GM12878 (cell line): Measurements from ENCODE around the gene ZMYND11. TPM values are rescaled to one million over a fixed set of nuclear protein-coding genes. Genes with fewer than 3 reads are reported as not detected.

Source experiments
- BACH1 ChIP-seq: fragments of 450-650 bp; IDR thresholded peaks from 2 replicates; pipeline ENCODE4 v1.6.1; 2017; ENCODE audit warnings: mild to moderate bottlenecking, borderline replicate concordance
- BHLHE40 ChIP-seq, 2 experiments: fragments of 450-650 bp in 1 of 2; IDR thresholded peaks; 2 replicates each; pipeline ENCODE4 v1.6.1; 2011 to 2017; ENCODE audit warnings: low read depth in 2 of 2, borderline replicate concordance in 1 of 2, improper control_type of control experiment in 1 of 2, low read length in 1 of 2, mild to moderate bottlenecking in 1 of 2
- CEBPZ ChIP-seq: fragments of 150-350 bp; IDR thresholded peaks from 2 replicates; pipeline ENCODE4 v1.6.1; 2016; ENCODE audit warnings: low read depth, low read length
- HCFC1 ChIP-seq: fragments of 150-350 bp; IDR thresholded peaks from 2 replicates; pipeline ENCODE4 v1.6.1; 2014; ENCODE audit warnings: low read length
- HDAC6 ChIP-seq: fragments of 200-600 bp; sonication (generic); IDR thresholded peaks from one replicate; pipeline ENCODE4 v1.8.0; 2017; ENCODE audit warnings: antibody characterized with exemption; ENCODE audit not compliant: unreplicated experiment
- IKZF1 ChIP-seq: fragments of 450-650 bp; conservative IDR thresholded peaks from 2 replicates; pipeline ENCODE4 v1.6.1; 2017; ENCODE audit warnings: antibody characterized with exemption, mild to moderate bottlenecking
- NR2C2 ChIP-seq: IDR thresholded peaks from 2 replicates; pipeline ENCODE4 v1.6.1; 2011; ENCODE audit warnings: borderline replicate concordance, low read depth; ENCODE audit not compliant: control insufficient read depth, insufficient read length
- PAX5 ChIP-seq: IDR thresholded peaks from 2 replicates; pipeline ENCODE4 v1.6.1; 2011; ENCODE audit warnings: low read depth, low read length, borderline replicate concordance
- RBBP5 ChIP-seq: fragments of 200-600 bp; sonication (generic); conservative IDR thresholded peaks from 2 replicates; pipeline ENCODE4 v1.6.1; 2016
- RUNX3 ChIP-seq: IDR thresholded peaks from 2 replicates; pipeline ENCODE4 v1.6.1; 2012; ENCODE audit warnings: low read length, inconsistent platforms
- ZBTB33 ChIP-seq: fragments of 450-650 bp; IDR thresholded peaks from 2 replicates; pipeline ENCODE4 v1.6.1; 2017; ENCODE audit warnings: mild to moderate bottlenecking
- polyA plus RNA-seq, 11 experiments: library from polyadenylated mRNA; depleted of rRNA in 4 of 11; unstranded in 6 of 11; stranded (reverse) in 5 of 11; fragments of >200 nt; fragmentation: Nextera tagmentation in 4 of 11; fragmentation: Illumina TruSeq in 1 of 11; extraction: Ambion mirVana in 4 of 11; extraction: Trizol in 1 of 11; gene quantifications; 1 replicate in 1 of 11; 2 replicates in 10 of 11; pipeline versions ENCODE4 v1.2.1 to v1.2.3, GENCODE V29; 2011 to 2016; ENCODE audit warnings: inconsistent platforms in 2 of 11, missing spikeins in 2 of 11, low read depth in 1 of 11
- total RNA-seq, 4 experiments: library from RNA; depleted of rRNA in 3 of 4; stranded (reverse); fragments of >200 nt in 3 of 4; fragmentation: Illumina TruSeq in 1 of 4; extraction: Trizol in 1 of 4; gene quantifications; 2 replicates each; pipeline versions ENCODE4 v1.2.1 to v1.2.3, GENCODE V29; 2013 to 2021

The ZMYND11 gene
- total and polyA plus RNA-seq, 10 of the 15 experiments (the other 5 are each of a cell fraction or from before 2014, with no cell fraction given), result 3.3 to 24.4 (median 13.1) TPM

GRCh38 chr10:239109-239508, 103.9 kb downstream of the ZMYND11 start (continued):
- TF ChIP-seq NR2C2 (no peak), HDAC6 (no peak), RUNX3 (no peak), HCFC1 (no peak), RBBP5 (no peak), BACH1 (no peak), BHLHE40 (IDR thresholded peaks at IDR 0.05; ENCODE audit: borderline replicate concordance in 1 of 2, low read depth in 2 of 2, low read length in 1 of 2) (no peak), PAX5 (no peak), IKZF1 (no peak), CEBPZ (no peak), ZBTB33 (no peak)
